Inferior parietal cortex (tissue), 1 donor: ENCODE results near the gene DTHD1.

Experiments
- DNase-seq: peaks from one replicate; pipeline ENCODE4 v3.0.0-alpha.2; 2016; ENCODE audit errors: extremely low spot score

Gene DTHD1

DNA sequence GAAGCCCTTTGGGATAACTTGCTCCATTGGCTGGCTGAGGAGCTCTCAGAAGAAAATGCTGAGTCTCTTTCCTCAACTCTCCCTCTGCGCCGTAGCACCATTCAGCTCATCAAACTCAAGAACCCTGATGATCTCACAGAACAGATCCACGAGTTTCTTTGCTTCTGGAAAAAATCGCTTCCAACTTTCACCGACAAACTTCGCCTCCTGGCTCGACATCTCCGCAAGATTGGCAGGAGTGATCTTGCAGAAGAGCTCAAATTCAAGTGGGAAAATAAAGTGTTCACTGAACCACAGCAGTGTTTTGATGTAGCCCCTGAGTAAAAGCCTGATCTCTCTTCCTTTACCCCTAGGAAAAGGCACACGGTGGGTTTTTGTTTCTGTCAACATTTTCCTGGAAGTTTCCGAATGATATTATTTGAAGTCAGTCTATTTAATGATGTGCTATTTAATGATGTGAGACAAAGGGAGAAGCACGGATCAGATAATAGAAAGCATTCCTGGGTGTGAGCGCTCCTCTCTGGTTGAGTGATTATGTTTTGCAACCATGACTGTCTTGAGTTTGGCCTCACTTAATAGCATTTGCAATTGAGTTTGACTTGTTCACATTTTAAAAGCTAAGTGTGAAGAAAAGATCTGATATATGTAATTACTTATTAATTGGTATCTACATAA is 62.2 kb downstream of the DTHD1 start:
- DNase-seq: no peak

DNA sequence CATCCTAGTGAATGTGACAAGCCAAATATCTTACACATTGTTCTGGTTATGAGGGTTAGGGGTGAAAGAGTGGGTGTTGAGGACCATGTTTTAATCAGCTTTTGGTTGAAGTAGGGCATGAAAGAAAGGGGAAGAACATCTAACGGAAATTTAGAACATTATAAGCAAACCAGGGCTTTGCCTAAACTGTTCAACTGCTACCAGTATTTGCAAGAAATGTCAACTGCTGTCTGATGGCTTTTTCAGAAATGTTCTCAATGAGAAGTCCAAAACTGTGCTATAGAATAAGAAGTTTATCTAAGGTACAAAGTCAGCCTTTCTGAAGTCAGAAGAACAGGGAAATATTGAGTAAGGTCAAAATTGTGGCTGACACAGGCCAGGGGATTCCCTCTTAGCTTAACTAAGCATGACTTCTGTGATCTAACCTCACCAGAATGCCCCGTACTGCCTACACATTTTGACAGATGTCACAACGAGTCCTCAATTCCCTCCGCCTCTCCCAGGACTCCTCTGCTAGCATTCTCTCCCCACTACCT is 67.1 kb downstream of the DTHD1 start:
- no peak for DNase-seq

DNA sequence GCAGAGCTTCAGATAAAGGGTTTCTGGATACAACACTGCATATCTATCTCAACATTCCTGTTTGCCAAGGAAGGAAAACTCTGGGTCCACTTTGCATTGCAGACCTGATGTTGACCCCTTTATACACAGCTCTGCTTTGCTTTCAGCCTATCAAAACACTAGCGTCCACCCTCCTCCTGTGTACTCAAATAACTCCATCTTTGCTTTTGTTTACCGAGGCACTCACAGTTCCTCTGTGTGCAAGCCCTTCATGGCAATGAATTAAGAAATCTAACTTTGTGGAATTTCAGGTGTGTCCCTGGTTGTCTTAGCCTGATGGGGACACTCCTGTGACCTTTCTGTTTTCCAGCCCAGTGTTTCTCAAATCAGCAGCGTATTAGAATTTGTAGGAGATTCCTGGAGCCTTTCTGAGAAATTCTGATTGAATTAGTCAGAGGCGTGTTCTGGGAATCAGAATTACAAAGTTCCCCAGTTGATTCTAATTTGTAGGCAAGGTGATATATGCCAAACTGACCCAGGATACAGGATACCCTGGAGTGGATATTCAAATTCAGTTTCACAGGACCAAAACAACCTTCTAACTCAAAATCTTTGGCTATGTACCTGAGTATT is 68.6 kb downstream of the DTHD1 start:
- DNase-seq: peak; percentile 63

DNA sequence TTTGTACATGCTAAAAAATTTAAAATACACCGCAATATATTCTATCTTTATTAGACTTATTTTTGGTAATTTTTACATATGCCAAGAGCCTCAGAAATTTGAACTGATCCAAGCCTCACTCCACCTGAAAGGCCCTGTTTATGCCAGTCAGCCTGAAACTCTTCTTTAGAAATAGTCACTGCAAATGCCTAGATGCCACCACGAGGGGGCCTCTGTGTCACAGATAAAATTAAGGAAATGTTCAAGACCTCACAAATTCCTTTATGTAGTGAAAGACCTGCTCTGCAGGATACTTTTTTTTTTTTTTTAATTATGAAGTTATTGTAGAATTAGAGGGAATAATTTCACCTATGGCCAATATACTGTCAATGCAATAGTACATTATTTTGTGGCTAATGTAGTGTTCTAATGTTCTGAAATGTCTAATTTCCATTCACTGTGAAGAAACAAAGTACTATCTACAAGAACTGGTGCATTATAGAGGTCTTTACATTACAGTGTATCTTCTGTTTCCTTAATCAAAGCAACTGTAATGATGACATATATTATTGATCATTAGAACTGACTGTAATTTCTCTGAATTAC is 69.8 kb downstream of the DTHD1 start:
- peak; percentile 89 for DNase-seq

DNA sequence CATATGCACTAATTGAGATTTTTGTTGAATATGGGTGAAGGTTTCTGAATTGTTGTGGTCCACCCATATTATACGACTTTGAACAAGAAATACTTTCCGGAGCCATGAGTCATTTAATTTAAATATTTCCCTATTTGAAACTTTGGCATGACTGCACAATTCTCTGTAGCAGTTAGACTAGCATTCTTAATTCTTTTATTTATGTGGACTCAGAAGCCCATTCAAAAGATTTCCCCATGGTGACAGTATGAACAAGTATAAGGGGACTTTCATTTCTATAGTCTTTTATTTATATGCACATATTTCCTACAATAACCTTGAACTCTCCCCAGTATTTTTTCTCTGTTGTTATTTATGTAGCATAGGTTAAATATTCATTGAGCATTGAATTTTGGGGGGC is 72.6 kb downstream of the DTHD1 start:
- no peak for DNase-seq

DNA sequence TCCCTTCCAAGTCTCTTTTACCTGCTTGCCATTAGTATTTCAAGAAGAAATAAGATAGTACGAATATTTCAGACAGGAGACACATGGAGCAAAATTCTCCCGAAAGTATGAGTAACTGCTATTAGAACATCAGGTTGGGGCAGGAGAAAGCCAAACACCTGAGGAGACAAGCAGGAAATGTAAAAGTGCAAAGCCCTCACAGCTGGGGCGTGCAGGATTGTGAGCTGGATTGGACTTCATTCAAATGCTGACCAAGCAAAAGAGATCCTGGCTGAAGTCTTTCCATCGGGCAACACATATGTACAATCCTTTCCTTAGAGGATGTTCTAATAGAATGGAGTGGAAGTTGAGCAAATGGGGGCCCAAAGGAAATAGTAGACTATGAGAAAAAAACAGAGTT is 76.8 kb downstream of the DTHD1 start:
- no peak for DNase-seq

DNA sequence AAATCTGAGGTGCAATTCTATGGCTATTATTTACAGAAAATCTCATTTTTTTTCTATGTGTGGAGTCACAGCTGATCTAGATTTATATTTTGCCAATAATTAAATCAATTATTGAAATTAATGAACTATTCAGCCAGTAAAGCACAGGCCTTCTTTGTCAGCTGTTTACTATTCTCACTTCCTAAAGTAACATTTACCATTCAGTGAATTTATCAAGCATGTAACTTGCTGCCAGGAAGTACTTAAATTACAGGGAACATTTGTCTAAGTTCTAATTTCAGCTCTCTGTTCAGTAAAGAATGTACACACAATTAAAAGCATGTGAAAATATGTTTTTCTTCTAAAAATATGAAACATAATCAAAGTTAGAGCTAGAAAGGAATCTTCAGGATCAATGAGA is 79.3 kb downstream of the DTHD1 start:
- no peak for DNase-seq

DNA sequence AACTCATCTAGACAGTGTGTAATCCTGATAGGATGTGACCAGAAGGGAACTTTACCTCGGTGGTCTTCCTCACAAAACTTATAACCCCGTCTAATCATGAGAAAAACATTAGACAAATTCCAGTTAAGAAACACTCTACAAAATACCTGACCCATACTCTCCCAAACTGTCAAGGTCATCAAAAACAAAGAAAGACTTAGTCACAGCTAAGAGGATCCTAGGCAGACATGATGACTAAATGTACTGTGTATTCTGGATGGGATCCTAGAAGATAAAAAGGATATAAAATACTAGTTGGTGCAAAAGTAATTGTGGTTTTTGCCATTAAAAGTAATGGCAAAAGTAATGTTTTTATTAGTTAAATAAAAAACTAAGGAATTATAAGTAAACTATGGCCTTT is 81.6 kb downstream of the DTHD1 start:
- DNase-seq: no peak

DNA sequence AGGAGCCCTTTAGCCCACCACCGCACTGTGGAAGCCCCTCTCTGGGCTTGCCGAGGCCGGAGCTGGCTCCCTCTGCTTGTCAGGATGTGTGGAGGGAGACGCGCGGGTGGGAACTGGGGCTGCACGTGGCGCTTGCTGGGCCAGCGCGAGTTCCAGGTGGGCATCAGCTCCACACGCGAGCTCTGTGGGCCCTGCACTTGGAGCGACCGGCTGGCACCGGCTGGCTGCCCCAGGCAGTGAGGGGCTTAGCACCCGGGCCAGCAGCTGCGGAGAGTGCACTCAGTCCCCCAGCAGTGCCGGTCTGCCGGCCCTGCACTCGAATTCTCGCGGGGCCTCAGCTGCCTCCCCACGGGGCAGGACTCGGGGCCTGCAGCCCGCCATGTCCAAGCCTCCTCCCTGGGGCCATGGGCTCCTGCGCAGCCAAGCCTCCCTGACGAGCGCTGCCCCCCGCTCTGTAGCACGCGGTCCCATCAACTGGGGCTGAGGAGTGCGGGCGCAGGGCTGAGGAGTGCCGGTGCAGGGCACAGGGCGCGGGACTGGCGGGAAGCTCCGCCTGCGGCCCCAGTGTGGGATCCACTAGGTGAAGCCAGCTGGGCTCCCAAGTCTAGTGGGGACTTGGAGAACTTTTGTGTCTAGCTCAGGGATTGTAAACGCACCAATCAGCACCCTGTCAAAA is 93.6 kb downstream of the DTHD1 start:
- no peak for DNase-seq

DNA sequence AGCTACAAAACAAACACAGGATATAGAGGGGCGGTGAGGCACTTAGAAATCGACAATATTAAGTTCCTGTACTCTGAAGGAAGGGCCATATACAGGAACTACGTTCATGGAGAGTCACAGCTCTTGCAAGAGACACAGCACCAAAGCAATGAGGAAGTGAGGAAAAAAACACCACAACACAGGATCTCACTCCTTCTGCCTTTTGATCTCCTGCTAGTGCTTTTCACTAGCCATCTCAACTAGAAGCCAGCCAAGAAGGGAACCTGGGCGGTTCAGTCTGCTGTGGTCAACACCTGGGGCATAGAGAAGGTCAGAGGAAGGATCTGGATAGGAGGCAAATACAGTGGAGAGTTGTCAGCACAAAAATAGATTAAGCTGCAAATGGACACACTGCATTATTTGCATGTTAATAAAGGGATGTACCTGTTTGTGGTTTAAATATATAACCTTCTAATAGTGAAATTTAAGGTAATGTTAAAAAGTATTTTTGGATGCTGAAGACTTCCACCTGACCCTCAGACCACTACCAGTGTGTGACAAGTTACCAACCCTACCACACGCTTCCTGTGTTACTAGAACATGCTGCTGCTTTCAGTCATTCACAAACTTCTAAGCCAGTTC is 104.6 kb downstream of the DTHD1 start:
- no peak for DNase-seq

DNA sequence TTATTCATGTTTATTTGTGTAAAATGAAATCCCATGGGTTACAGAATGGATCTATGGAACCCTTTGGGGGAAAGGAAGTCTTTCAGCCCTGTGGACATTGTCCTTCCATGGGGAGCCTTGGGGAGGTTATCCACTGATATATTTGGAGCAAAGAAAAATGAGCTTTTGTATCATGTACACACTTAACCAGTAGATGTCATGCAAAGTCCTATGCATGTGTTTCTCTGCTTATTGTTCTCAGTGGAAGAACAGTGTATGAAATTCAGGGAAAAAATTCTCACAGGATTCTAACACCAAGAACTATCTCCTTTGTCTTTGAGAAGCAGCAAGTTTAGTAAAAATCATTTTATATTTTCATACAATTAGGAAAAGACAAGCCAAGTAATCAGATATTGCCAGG is 105.3 kb downstream of the DTHD1 start:
- no peak for DNase-seq

DNA sequence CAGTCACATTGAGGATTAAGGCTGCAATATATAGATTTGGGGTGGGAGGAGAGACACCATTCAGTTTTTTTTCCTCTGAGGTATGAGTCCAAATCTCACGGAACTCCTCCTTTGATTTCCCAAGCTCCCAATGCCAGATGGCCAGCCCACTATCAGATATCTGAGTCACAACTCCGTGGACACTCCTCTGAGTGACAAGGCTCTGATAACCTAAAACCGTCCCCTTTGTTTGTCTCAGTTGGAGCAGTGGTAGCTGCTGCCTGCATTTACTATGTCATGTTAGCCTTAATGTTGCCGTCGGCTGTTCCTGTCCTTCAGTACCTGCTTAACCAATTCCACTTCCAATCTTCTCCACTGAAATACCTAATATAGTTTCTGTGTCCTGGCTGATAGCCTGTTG is 107.3 kb downstream of the DTHD1 start:
- DNase-seq: no peak

DNA sequence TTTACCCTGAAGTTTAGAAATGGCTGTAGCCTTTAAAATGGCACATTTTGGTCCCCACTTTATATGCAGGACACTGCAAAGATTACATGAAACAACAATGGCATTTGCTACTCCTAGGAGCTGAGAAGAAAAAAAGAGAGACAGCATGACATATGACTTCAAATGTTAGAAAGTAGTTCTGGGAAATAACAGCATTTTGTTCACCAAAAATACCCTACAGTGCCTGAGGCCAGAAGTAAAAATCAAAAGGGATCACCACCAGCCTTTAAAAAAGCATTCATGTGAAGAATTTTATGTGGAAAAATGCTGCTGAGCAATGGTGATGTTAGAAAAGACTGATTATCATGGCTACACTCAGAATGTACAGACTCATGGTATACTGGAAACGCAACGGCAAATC is 110.0 kb downstream of the DTHD1 start:
- no peak for DNase-seq

DNA sequence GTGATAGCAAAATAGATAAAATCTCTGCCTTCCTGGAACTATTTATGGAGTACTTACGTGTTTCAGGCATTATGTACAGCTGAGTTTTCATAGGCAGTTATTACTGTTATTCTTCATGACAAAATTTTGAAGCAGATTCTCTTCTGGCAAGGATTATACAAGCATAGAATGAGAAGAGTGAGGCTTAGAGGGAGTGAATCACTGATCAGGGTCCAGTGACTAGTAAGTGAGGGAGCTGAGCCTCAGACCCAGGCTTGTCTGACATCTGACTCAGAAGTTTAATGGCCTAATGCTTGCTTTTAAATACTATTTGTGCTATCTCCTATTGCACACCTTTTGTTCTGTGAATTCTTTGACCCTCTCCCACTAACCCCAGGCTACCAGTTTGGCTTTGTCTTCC is 110.6 kb downstream of the DTHD1 start:
- DNase-seq: no peak

DNA sequence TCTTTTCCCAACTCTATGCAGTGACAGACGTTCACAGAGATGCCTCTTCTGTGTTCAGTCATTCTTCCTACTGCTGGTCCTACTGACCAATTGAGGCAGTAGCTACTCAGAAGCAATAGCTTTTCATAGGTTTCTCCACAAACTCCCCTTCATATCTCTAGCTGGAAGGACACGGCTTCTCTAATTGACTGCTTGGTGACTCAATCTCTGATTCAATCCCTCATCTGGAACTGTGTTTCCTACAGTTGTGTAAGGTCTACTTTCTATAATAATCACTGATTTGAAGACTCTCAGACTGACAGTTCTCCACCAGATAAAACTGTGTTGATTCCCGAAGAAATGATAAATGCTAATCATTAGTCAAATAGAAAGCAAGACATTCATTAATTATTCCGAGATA is 111.5 kb downstream of the DTHD1 start:
- DNase-seq: no peak
